HepG2 (cell line): ENCODE results near the gene KDELR3. TPM values are rescaled to one million over a fixed set of nuclear protein-coding genes. Genes with fewer than 3 reads are reported as not detected.

Source experiments
- ATAC-seq: fragments of 200-7000 bp; cut with Tn5 transposase; 3 replicates; pipeline ENCODE4 v1.9.1; 2020; ENCODE audit warnings: mild to moderate bottlenecking, moderate library complexity
- BruUV-seq: library from RNA; stranded (reverse); fragments of 400-500 nt; replicated peaks from 2 replicates; lab custom pipeline; 2021; lab: Mats Ljungman, UMichigan
- CTCF ChIA-PET: fragments of 300-600 bp; formaldehyde crosslinking; extraction: SDS; loops from one replicate; lab custom pipeline; 2021; ENCODE audit warnings: low total read pairs, inconsistent platforms, low intra/inter-chr PET ratio; lab: Yijun Ruan, JAX
- POLR2A ChIA-PET: fragments of 350-600 bp; sonication (Branson Sonifier 250); formaldehyde crosslinking; loops from one replicate; lab custom pipeline; 2020; ENCODE audit warnings: antibody characterized with exemption, inconsistent platforms; lab: Yijun Ruan, JAX
- DNase-seq: peaks from one replicate; pipeline ENCODE4 v3.0.0-alpha.2; 2015; ENCODE audit warnings: low spot score
- FAIRE-seq: peaks from 3 replicates; lab custom pipeline; 2011; peaks lifted over from hg19 to GRCh38; lab: Jason Lieb, UNC
- H2AFZ ChIP-seq: one replicate; pipeline ENCODE4 v1.6.1; 2011; ENCODE audit warnings: low read length, inconsistent platforms
- H3K27ac ChIP-seq: fragments of 300-600 bp; 3 replicates; pipeline ENCODE4 v1.8.0; 2011; ENCODE audit warnings: mixed run types, mild to moderate bottlenecking, mixed read lengths, low read length, inconsistent platforms; ENCODE audit not compliant: insufficient read depth; ENCODE audit errors: extremely low read length
- H3K27me3 ChIP-seq, 2 experiments: fragments of 200-600 bp in 1 of 2; 2 replicates in 1 of 2; 3 replicates in 1 of 2; pipeline versions ENCODE4 v1.6.0 to v1.8.0; 2011; ENCODE audit warnings: low read length in 2 of 2, mild to moderate bottlenecking in 2 of 2, moderate library complexity in 2 of 2, inconsistent platforms in 1 of 2; ENCODE audit not compliant: insufficient read depth in 2 of 2, control insufficient read depth in 1 of 2
- H3K36me3 ChIP-seq, 2 experiments: fragments of 200-600 bp in 1 of 2; replicated peaks in 1 of 2; 2 replicates in 1 of 2; 3 replicates in 1 of 2; pipeline versions ENCODE4 v1.5.1 to v1.8.0; 2011; ENCODE audit warnings: low read length in 2 of 2, inconsistent platforms in 1 of 2; ENCODE audit not compliant: insufficient read depth in 2 of 2, control insufficient read depth in 1 of 2
- H3K4me1 ChIP-seq: 2 replicates; pipeline ENCODE4 v1.5.1; 2012; ENCODE audit warnings: low read length, inconsistent platforms; ENCODE audit not compliant: insufficient read depth
- H3K4me2 ChIP-seq: 2 replicates; pipeline ENCODE4 v1.6.0; 2011; ENCODE audit warnings: low read depth, low read length, inconsistent platforms
- H3K4me3 ChIP-seq, 3 experiments: fragments of 200-600 bp in 1 of 3; sonication (generic), shearing (Covaris generic) in 1 of 3; replicated peaks in 1 of 3; 2 replicates each; pipeline ENCODE4 v1.5.1; 2011 to 2016; ENCODE audit warnings: low read length in 3 of 3, inconsistent platforms in 2 of 3, low read depth in 2 of 3, mild to moderate bottlenecking in 2 of 3, control low read depth in 1 of 3, mixed read lengths in 1 of 3; ENCODE audit not compliant: insufficient read depth in 1 of 3
- H3K79me2 ChIP-seq: one replicate; pipeline ENCODE4 v1.6.1; 2011; ENCODE audit warnings: low read length, inconsistent platforms; ENCODE audit not compliant: insufficient read depth
- H3K9ac ChIP-seq: 2 replicates; pipeline ENCODE4 v1.6.0; 2011; ENCODE audit warnings: mild to moderate bottlenecking, low read depth, low read length, inconsistent platforms; ENCODE audit not compliant: insufficient read depth
- H3K9me3 ChIP-seq: 2 replicates; pipeline ENCODE4 v1.5.1; 2012; ENCODE audit warnings: mild to moderate bottlenecking, low read length
- H4K20me1 ChIP-seq: 2 replicates; pipeline ENCODE4 v1.6.0; 2011; ENCODE audit warnings: inconsistent platforms, mild to moderate bottlenecking, low read length, moderate library complexity; ENCODE audit not compliant: insufficient read depth
- EZH2 ChIP-seq: conservative IDR thresholded peaks from 2 replicates; pipeline ENCODE4 v1.6.1; 2012; ENCODE audit warnings: mild to moderate bottlenecking, low read depth, low read length, moderate library complexity
- FIP1L1 ChIP-seq: fragments of 200-400 bp; formaldehyde crosslinking; IDR thresholded peaks from 2 replicates; pipeline ENCODE4 v1.6.1; 2018; ENCODE audit warnings: low read depth, mild to moderate bottlenecking, low read length, moderate library complexity, borderline replicate concordance; ENCODE audit not compliant: insufficient read depth
- JARID2 ChIP-seq: sonication (generic); formaldehyde crosslinking; IDR thresholded peaks from 2 replicates; pipeline ENCODE4 v1.8.1; 2023; ENCODE audit warnings: missing genetic modification reagents, inconsistent platforms; ENCODE audit not compliant: insufficient replicate concordance
- MBD4 ChIP-seq: IDR thresholded peaks from 2 replicates; pipeline ENCODE4 v1.6.1; 2012; ENCODE audit warnings: low read length, inconsistent platforms, borderline replicate concordance
- MBNL3 ChIP-seq: fragments of 250-450 bp; sonication (Bioruptor Pico); conservative IDR thresholded peaks from 2 replicates; pipeline ENCODE4 v1.8.0; 2022; ENCODE audit warnings: mild to moderate bottlenecking, inconsistent platforms
- PHF20 ChIP-seq: sonication (generic); formaldehyde crosslinking; IDR thresholded peaks from 2 replicates; pipeline ENCODE4 v1.5.0; 2020; ENCODE audit warnings: mild to moderate bottlenecking, missing genetic modification reagents
- SP2 ChIP-seq: sonication (generic); formaldehyde crosslinking; IDR thresholded peaks from 2 replicates; pipeline ENCODE4 v1.5.1; 2020; ENCODE audit warnings: mild to moderate bottlenecking, missing genetic modification reagents
- TMF1 ChIP-seq: sonication (generic); formaldehyde crosslinking; IDR thresholded peaks from 2 replicates; pipeline ENCODE4 v1.8.1; 2022; ENCODE audit warnings: low read depth, missing genetic modification reagents
- TOPORS ChIP-seq: sonication (generic); formaldehyde crosslinking; IDR thresholded peaks from 2 replicates; pipeline ENCODE4 v1.8.0; 2023; ENCODE audit warnings: mild to moderate bottlenecking, missing genetic modification reagents
- ZMYM3 ChIP-seq: sonication (generic); formaldehyde crosslinking; IDR thresholded peaks from 2 replicates; pipeline ENCODE4 v1.5.1; 2020; ENCODE audit warnings: mild to moderate bottlenecking, missing genetic modification reagents
- ZNF12 ChIP-seq: sonication (generic); formaldehyde crosslinking; IDR thresholded peaks from 2 replicates; pipeline ENCODE4 v1.5.0; 2020; ENCODE audit warnings: missing genetic modification reagents
- ZNF629 ChIP-seq: sonication (generic); formaldehyde crosslinking; conservative IDR thresholded peaks from 2 replicates; pipeline ENCODE4 v1.5.0; 2020; ENCODE audit warnings: missing genetic modification reagents
- ZNF768 ChIP-seq: sonication (generic); formaldehyde crosslinking; IDR thresholded peaks from 2 replicates; pipeline ENCODE4 v1.4.0; 2020; ENCODE audit warnings: missing genetic modification reagents
- WGBS: methylation state at CpG from one replicate; pipeline ENCODE4 v1.1.6; 2017; ENCODE audit warnings: low lambda C conversion rate; 5-methylcytosine and 5-hydroxymethylcytosine counted together
- in situ Hi-C: cut with HindIII; loops from 2 replicates; pipeline ENCODE4 v1.10.0; 2017; ENCODE audit warnings: low pct_unique_long_range_greater_than_20kb; ENCODE audit not compliant: extremely low pct_ligation_motif_present
- intact Hi-C: fragments of 100-400 bp; cut with micrococcal nuclease; formaldehyde crosslinking; loops from one replicate; pipeline ENCODE4 v1.10.0; 2022; ENCODE audit not compliant: unreplicated experiment
- polyA plus RNA-seq, 8 experiments: library from polyadenylated mRNA; depleted of rRNA in 3 of 8; stranded (reverse) in 7 of 8; unstranded in 1 of 8; fragments of >200 nt; fragmentation: Illumina TruSeq in 4 of 8; extraction: Trizol in 4 of 8; gene quantifications; 2 replicates each; pipeline versions ENCODE4 v1.2.1 to v1.2.3, GENCODE V29; 2011 to 2016; ENCODE audit warnings: low read depth in 4 of 8, missing spikeins in 1 of 8, mixed read lengths in 1 of 8; ENCODE audit not compliant: insufficient read depth in 1 of 8
- total RNA-seq, 5 experiments: library from RNA; depleted of rRNA; stranded (reverse); fragments of >200 nt; fragmentation: Illumina TruSeq; extraction: Trizol; gene quantifications; 2 replicates each; pipeline ENCODE4 v1.2.3, GENCODE V29; 2016; ENCODE audit warnings: low read depth in 1 of 5
- TF ChIP-seq, protein P1 (sequence below): sonication (generic); formaldehyde crosslinking; IDR thresholded peaks from 2 replicates; pipeline ENCODE4 v1.4.0; 2020; ENCODE audit warnings: missing genetic modification reagents
- TF ChIP-seq, protein P2 (sequence below): sonication (generic); formaldehyde crosslinking; IDR thresholded peaks from 2 replicates; pipeline ENCODE4 v1.5.0; 2020; ENCODE audit warnings: mild to moderate bottlenecking, missing genetic modification reagents, borderline replicate concordance
- TF ChIP-seq, protein P3 (sequence below): sonication (generic); formaldehyde crosslinking; IDR thresholded peaks from 2 replicates; pipeline ENCODE4 v1.8.0; 2022; ENCODE audit warnings: mild to moderate bottlenecking, missing genetic modification reagents, borderline replicate concordance

The KDELR3 gene
- total and polyA plus RNA-seq, 2 of the 13 experiments (the other 11 are each of a cell fraction or from before 2014, with no cell fraction given) = 24.2 to 65.7 TPM

DNA sequence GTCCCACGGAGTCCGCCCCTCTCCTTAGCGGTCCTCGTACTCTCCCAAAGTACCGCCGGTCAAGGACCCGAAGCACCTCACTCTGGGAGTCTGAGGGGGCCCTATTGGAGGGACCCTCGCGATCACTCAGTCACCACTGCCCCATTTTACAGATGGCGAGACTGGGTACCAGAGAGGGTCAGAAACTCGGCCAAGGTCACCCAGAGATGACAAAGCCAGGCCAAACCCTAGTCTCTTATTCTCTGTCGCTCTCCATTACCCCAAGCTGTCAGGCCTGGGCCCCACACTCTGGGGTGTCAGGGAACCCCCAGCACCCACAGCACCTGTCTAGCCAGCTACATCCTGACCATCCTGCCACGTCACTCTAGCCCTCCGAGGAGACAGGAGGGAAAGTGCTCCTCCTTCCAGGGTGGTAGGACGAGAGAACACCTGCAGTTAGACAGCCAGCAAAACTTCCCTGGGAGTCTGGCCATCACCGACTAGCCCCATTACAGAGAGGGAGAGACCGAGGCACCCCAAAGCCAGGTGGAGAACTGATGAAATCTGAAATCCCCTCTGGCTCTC, 11.5 kb upstream of the KDELR3 start:
- Histone ChIP-seq H3K27ac (no peak overlapping the region), H3K4me3 (peak overlapping the region in 2 of 3 experiments; percentile 42 to 73; a peak in 2 of 6 replicates), H2AFZ (no peak overlapping the region)
- FAIRE-seq = no peak
- no peak for DNase-seq
- CTCF ChIA-PET = no interaction called here
- POLR2A ChIA-PET = no interaction called here
- in situ Hi-C loops = no loop called here
- TF ChIP-seq, protein P1, sequence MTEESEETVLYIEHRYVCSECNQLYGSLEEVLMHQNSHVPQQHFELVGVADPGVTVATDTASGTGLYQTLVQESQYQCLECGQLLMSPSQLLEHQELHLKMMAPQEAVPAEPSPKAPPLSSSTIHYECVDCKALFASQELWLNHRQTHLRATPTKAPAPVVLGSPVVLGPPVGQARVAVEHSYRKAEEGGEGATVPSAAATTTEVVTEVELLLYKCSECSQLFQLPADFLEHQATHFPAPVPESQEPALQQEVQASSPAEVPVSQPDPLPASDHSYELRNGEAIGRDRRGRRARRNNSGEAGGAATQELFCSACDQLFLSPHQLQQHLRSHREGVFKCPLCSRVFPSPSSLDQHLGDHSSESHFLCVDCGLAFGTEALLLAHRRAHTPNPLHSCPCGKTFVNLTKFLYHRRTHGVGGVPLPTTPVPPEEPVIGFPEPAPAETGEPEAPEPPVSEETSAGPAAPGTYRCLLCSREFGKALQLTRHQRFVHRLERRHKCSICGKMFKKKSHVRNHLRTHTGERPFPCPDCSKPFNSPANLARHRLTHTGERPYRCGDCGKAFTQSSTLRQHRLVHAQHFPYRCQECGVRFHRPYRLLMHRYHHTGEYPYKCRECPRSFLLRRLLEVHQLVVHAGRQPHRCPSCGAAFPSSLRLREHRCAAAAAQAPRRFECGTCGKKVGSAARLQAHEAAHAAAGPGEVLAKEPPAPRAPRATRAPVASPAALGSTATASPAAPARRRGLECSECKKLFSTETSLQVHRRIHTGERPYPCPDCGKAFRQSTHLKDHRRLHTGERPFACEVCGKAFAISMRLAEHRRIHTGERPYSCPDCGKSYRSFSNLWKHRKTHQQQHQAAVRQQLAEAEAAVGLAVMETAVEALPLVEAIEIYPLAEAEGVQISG (CRISPR knock-in tag) = peak; percentile 2; the same call in 1 of the 2 replicates
- no peak for TF ChIP-seq TMF1 (CRISPR knock-in tag)
- TF ChIP-seq PHF20 = no peak
- TF ChIP-seq JARID2 (CRISPR knock-in tag) = no peak
- peak; percentile 51 for TF ChIP-seq ZNF629
- TF ChIP-seq TOPORS (CRISPR knock-in tag) = no peak
- 0 out of 2 replicates have a peak, but pooled peaks have one; percentile 32 for TF ChIP-seq ZMYM3 (CRISPR knock-in tag)
- TF ChIP-seq, protein P2, sequence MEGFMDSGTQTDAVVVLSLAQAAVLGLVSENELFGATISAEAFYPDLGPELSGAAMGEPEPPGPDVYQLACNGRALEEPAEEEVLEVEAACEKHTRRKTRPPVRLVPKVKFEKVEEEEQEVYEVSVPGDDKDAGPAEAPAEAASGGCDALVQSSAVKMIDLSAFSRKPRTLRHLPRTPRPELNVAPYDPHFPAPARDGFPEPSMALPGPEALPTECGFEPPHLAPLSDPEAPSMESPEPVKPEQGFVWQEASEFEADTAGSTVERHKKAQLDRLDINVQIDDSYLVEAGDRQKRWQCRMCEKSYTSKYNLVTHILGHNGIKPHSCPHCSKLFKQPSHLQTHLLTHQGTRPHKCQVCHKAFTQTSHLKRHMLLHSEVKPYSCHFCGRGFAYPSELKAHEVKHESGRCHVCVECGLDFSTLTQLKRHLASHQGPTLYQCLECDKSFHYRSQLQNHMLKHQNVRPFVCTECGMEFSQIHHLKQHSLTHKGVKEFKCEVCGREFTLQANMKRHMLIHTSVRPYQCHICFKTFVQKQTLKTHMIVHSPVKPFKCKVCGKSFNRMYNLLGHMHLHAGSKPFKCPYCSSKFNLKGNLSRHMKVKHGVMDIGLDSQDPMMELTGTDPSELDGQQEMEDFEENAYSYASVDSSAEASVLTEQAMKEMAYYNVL (CRISPR knock-in tag) = no peak
- peak; percentile 15; the same call in 1 of the 2 replicates for TF ChIP-seq ZNF768
- TF ChIP-seq FIP1L1 = no peak
- TF ChIP-seq SP2 (CRISPR knock-in tag) = no peak
- TF ChIP-seq, protein P3, sequence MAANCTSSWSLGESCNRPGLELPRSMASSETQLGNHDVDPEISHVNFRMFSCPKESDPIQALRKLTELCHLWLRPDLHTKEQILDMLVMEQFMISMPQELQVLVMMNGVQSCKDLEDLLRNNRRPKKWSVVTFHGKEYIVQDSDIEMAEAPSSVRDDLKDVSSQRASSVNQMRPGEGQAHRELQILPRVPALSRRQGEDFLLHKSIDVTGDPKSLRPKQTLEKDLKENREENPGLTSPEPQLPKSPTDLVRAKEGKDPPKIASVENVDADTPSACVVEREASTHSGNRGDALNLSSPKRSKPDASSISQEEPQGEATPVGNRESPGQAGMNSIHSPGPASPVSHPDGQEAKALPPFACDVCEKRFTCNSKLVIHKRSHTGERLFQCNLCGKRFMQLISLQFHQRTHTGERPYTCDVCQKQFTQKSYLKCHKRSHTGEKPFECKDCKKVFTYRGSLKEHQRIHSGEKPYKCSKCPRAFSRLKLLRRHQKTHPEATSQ (CRISPR knock-in tag) = no peak
- no peak for TF ChIP-seq MBNL3 (CRISPR knock-in tag)
- no peak for TF ChIP-seq MBD4
- TF ChIP-seq ZNF12 (CRISPR knock-in tag) = no peak
- peak; percentile 70; the same call in 1 of the 2 replicates for TF ChIP-seq EZH2
- TF ChIP-seq, all 625 proteins: peak for 5
- no peaks in the 10 kb centered on the region for H3K9me3 ChIP-seq
- no peak for ATAC-seq
- peaks cover 17 to 73% of the 10 kb centered on the region in 2 experiments for H3K27me3 ChIP-seq
- no TSS peak for BruUV-seq
- H3K4me2 ChIP-seq = peak overlapping the region; percentile 58
- H3K4me1 ChIP-seq = peaks cover 26% of the 10 kb centered on the region
- no peaks in the 10 kb centered on the region for H3K36me3 ChIP-seq
- H3K79me2 ChIP-seq = no peaks in the 10 kb centered on the region
- no peak overlapping the region for H3K9ac ChIP-seq
- WGBS = 20% methylated on average over 8 of the region's 17 CpGs
- intact Hi-C loops = no loop called here
- no peaks in the 10 kb centered on the region for H4K20me1 ChIP-seq
